Ishikawa (cell line): ENCODE measurements around the gene ASPN.

Experiments
- EP300 ChIP-seq: IDR thresholded peaks from 2 replicates; pipeline ENCODE4 v1.6.1; 2012; ENCODE audit warnings: borderline replicate concordance
- NFIC ChIP-seq: IDR thresholded peaks from 2 replicates; pipeline ENCODE4 v1.6.1; 2012
- TF ChIP-seq, protein P1 (sequence below): IDR thresholded peaks from 2 replicates; pipeline ENCODE4 v1.6.1; 2012
- TF ChIP-seq, protein P2 (sequence below): IDR thresholded peaks from 2 replicates; pipeline ENCODE4 v1.6.1; 2012; ENCODE audit warnings: low read depth, mild to moderate bottlenecking

GRCh38 chr9:92529124-92529523 lies 46.8 kb upstream of the ASPN start:
- TF ChIP-seq EP300 (no peak), NFIC (no peak)
- TF ChIP-seq, protein P1, sequence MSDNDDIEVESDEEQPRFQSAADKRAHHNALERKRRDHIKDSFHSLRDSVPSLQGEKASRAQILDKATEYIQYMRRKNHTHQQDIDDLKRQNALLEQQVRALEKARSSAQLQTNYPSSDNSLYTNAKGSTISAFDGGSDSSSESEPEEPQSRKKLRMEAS, result no peak
- TF ChIP-seq, protein P2, sequence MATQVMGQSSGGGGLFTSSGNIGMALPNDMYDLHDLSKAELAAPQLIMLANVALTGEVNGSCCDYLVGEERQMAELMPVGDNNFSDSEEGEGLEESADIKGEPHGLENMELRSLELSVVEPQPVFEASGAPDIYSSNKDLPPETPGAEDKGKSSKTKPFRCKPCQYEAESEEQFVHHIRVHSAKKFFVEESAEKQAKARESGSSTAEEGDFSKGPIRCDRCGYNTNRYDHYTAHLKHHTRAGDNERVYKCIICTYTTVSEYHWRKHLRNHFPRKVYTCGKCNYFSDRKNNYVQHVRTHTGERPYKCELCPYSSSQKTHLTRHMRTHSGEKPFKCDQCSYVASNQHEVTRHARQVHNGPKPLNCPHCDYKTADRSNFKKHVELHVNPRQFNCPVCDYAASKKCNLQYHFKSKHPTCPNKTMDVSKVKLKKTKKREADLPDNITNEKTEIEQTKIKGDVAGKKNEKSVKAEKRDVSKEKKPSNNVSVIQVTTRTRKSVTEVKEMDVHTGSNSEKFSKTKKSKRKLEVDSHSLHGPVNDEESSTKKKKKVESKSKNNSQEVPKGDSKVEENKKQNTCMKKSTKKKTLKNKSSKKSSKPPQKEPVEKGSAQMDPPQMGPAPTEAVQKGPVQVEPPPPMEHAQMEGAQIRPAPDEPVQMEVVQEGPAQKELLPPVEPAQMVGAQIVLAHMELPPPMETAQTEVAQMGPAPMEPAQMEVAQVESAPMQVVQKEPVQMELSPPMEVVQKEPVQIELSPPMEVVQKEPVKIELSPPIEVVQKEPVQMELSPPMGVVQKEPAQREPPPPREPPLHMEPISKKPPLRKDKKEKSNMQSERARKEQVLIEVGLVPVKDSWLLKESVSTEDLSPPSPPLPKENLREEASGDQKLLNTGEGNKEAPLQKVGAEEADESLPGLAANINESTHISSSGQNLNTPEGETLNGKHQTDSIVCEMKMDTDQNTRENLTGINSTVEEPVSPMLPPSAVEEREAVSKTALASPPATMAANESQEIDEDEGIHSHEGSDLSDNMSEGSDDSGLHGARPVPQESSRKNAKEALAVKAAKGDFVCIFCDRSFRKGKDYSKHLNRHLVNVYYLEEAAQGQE, result no peak
